HG03060 (cell line): ENCODE results near the gene PIK3CG.

ENCODE experiments used
- ATAC-seq: cut with Tn5 transposase; IDR thresholded peaks from one replicate; pipeline ENCODE4 v1.9.1; 2021; ENCODE audit warnings: low read depth, moderate number of reproducible peaks; ENCODE audit not compliant: unreplicated experiment

Gene PIK3CG

DNA sequence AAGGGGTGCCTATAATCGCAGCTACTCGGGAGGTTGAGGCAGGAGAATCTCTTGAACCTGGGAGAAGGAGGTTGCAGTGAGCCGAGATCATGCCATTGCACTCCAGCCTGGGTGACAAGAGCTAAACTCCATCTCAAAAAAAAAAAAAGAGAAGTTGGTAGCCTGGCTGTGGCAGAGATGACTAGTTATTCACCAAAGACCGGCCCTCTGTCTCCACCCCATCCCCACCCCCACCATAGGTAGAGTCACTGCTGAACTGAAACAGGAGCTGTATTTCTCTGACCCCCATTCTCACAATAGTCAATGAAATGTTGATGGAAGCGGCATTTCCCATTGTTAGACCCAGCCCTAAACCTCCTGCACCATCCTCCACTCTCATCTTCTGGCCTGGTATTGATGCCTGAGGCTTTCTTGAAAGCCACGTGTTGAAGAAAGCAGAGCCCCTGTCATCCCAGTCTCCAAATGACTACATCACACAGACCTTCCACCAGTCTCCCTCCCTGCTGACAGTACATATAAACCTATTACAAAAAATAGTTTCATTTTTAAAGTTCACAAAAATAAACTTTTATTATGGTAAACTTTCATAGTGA is 9.4 kb upstream of the PIK3CG start:
- no peak for ATAC-seq

DNA sequence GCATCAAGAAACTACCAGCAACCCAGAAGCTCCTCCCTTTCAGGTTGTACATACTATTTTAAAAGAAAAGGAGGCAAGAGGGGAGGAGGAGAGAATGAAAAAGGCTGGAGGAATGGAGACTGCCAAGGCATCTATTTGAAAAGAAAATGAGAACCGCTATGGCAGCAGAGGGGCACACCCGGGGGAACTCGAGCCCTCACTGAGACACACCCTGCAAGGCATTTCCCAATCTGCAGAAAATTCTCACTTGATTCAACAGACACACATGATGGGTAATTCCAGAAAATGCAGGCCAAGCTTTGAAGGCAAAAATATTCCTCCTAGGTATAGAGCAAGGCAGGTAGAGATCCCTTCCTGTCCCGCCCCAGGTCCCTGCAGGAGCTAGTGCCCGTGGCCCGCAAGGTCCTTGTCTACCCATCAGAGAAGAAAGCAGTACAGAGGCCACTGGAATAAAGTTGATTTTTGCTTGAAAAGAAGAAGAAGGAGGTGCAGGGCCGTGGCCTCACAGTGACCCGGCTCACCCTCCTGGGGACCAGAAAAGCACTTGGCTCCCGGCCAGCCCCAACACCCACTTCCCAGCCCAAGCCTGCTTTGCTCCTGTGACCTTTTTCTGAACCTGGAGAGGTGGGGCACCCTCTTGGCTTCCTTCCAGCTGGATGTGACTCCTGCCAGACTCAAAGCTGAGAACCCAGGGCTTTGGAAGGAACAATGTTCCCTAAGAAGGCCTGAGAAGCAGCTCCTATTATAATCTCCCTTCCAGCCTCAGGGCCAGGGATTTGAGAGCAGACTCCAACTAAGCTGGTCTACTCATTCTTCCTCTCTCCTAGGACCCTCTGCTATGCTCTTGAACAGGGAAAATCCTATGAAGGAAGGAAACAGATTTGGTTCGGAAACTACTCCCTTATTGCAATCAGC is 6.2 kb upstream of the PIK3CG start:
- ATAC-seq: no peak

DNA sequence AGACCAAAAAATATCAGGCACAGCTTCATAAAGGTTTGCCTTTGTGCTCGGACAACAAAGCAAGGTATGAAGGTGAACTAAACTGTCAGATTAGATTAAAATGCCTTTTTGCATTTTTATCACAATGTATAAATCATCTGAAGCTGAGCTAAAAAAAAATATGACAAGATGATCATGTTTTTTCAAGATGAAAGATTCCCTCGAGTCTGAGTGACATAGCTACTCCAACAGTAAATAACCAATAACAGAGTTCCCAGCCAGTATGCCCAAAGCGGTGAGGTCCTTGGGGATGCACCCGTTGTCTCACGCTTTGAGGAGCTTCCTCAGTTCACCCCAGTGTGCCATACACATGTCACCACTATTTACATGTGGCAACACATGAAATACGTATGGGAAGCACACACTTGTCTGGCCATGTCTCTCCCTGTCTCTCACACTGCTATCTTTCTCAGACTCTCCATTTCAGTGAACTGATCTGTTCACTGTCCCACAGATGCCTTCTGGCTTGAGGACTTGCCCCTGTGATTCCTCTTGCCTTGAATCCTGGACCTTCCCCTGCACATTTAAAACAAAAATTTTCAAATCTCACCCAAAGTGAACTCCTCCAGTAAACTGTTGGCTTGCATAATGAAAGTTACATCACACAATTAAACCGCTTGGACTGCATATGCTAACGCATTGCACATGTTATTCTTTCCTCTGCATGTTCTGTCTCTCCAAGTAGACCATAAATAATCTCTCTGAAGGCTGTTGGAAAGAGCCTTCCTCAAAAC is 2.6 kb upstream of the PIK3CG start:
- ATAC-seq: no peak

DNA sequence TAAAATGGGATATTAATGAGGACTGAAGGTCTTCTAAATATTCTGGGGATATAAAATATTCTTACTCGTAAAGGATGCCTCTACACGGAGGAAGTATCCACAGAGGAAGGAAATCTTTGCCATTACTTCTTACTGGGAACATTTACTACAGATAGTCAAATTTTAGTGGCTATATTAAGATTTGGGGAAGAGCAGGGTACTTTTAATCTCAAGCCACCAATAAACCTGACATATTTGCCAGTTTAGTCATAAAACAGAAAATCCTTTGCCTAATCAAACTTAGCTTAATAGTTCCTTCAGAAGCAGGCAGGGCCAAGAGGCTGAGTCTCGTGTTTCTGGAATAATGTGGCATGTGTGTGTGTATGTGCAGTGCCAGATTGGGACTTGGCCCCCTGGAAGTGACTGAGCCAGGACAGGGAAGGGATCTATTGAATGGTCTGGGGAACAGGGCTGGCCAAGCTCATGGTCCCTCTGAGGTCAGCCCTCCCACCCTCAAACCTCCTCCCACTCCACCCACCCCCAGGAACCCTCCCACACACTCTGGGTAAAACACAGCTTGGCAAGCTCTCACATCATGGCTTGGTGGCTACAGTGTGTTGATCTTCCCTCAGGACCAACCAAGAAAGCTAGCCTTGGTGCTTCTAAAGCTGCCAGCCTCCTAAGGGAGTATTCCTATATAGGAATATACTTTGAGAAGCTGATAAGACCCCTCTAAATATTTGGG is 1.6 kb upstream of the PIK3CG start:
- no peak for ATAC-seq

DNA sequence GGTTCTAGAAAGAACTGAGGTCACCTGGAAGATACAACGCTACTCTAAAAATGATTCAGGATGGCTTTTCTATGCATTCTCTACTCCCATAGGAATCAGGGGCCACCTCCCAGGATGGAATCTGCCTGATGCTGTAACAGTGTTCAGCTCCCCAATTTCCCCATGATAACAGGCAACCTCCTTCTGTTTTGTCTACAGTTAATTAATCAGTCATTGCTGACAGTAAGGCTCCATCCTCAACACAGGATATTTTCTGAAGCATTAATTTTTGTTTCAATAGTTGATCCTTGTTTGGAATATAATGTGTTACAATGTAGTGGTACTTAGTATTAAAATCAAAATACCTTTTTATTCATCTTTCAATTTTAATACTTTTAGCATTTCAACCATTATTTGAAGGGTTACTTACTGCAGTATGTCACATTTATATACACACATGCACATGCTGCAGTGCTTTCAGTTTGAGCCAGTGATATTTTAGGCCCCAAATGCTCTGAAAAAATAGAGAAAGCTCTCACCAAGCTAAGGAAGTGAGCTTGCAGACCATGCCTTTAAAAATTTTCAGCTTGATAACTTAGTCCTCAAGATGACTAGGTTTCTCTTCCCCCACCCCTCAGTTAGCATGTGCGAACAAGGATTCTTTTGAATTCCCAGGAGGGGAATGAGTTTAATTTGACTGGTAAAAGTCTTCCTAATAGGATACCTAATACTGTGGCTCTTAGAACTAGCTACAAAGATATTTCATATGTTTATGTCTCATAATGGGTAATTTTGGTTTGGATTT is 592 bp upstream of the PIK3CG start:
- peak; percentile 13 for ATAC-seq

DNA sequence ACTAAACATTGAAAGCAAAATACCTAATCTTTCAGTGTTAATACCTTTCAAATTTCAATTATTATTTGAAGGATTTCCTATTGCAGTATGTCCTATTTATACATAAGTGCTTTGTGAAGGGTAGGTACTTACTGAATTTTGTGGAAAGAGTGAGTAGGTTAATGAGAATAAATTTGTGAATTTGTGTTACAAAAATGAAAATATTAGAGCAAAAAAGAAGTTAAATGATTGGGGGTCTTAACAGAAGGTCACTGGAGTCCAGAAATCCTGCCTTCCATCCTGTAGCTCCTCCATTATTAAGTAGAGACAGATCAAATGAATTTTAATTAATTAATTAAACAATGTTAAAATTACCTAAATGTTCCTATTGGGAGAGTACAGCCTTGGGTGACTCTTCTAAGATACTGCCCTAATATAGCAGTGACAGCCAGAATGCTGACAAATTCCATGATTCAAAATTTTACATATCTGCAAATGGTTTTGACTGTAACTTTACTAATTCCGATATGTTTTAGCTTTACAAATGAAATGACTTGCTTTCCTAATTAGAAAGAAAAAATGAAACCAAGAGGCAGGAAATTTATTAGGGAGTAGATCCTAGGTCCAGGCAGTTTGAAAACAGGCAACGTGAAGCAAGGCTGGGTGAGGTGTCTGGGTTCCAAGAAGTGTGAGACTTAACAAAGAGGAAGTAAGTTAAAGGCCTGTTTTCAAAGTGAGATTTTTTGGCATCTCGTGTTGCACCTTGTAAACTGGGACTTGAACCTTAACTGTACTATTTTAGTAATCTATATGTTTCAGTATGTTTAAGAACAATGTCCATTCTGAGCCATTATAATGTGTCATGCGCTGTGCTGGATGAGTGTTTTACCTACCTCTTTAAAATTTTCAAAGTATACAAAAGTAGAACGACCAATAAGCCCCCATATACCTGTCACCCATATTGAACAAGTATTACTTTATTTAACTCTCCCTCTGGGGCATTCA is 1.5 kb downstream of the PIK3CG start:
- no peak for ATAC-seq

DNA sequence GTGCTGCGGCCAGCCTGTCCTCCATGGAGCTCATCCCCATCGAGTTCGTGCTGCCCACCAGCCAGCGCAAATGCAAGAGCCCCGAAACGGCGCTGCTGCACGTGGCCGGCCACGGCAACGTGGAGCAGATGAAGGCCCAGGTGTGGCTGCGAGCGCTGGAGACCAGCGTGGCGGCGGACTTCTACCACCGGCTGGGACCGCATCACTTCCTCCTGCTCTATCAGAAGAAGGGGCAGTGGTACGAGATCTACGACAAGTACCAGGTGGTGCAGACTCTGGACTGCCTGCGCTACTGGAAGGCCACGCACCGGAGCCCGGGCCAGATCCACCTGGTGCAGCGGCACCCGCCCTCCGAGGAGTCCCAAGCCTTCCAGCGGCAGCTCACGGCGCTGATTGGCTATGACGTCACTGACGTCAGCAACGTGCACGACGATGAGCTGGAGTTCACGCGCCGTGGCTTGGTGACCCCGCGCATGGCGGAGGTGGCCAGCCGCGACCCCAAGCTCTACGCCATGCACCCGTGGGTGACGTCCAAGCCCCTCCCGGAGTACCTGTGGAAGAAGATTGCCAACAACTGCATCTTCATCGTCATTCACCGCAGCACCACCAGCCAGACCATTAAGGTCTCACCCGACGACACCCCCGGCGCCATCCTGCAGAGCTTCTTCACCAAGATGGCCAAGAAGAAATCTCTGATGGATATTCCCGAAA is 2.7 kb downstream of the PIK3CG start:
- ATAC-seq: no peak

DNA sequence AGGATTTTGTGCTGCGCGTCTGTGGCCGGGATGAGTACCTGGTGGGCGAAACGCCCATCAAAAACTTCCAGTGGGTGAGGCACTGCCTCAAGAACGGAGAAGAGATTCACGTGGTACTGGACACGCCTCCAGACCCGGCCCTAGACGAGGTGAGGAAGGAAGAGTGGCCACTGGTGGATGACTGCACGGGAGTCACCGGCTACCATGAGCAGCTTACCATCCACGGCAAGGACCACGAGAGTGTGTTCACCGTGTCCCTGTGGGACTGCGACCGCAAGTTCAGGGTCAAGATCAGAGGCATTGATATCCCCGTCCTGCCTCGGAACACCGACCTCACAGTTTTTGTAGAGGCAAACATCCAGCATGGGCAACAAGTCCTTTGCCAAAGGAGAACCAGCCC is 3.3 kb downstream of the PIK3CG start:
- ATAC-seq: no peak

- ATAC-seq: no peak
Measured at GRCh38 chr7:106869954-106870353, 4.9 kb downstream of the PIK3CG start.

GRCh38 chr7:106870528-106870927 is 5.4 kb downstream of the PIK3CG start:
- no peak for ATAC-seq

- ATAC-seq: peak; percentile 92
Measured at GRCh38 chr7:106870983-106871410, 5.9 kb downstream of the PIK3CG start.

GRCh38 chr7:106871793-106872571 is 6.9 kb downstream of the PIK3CG start:
- ATAC-seq: no peak

- no peak for ATAC-seq
Measured at GRCh38 chr7:106872763-106873162, 7.7 kb downstream of the PIK3CG start.

DNA sequence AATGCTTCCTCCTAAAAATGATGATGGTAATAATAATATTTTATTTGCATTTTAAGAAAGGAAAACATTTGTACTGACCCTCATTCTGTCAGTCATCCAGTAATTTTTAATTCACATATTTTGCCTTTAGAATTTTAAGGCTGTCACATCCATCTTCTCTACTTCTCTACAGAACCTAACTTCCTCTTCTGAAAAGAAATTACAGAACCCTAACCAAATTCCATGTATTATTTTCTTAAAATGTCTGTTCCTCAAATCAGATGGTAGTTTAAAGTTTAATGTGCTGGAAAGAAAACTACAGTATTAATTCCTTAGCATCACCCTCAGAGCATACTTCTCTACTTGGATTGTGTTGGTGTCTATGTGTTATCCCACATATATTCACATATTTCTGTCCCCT is 9.0 kb downstream of the PIK3CG start:
- no peak for ATAC-seq

GRCh38 chr7:106875508-106875907 is 10.4 kb downstream of the PIK3CG start:
- ATAC-seq: no peak

- no peak for ATAC-seq
Measured at GRCh38 chr7:106878748-106879439, 13.8 kb downstream of the PIK3CG start.

DNA sequence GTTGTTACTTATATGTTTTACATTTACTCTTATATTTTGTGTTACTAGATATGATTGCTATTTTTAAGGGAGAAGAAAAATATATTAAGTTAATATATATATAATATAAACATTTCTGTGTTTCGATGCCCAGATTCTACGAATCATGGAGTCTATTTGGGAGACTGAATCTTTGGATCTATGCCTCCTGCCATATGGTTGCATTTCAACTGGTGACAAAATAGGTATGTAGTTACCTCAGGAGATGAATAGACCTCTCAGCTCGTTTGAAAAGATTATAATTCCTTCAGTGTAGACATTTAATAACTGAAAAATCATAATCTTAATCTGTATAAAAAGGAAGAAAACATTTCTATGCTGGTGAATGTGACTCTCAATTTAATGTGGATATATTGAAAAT is 16.9 kb downstream of the PIK3CG start:
- ATAC-seq: no peak
